IPS-20b (cell line): ENCODE results near the gene FHOD3.

Source experiments
- H3K27ac ChIP-seq: one replicate; pipeline ENCODE4 v1.5.1; 2013; ENCODE audit warnings: low read length
- H3K27me3 ChIP-seq: 2 replicates; pipeline ENCODE4 v1.6.1; 2013; ENCODE audit warnings: mild to moderate bottlenecking, low read length, inconsistent platforms; ENCODE audit not compliant: insufficient read depth
- H3K36me3 ChIP-seq: 2 replicates; pipeline ENCODE4 v1.6.1; 2013; ENCODE audit warnings: low read depth, mild to moderate bottlenecking, inconsistent platforms, low read length, moderate library complexity; ENCODE audit not compliant: insufficient read depth
- H3K4me1 ChIP-seq: 2 replicates; pipeline ENCODE4 v1.6.1; 2013; ENCODE audit warnings: mild to moderate bottlenecking, control low read depth, inconsistent platforms, low read length, moderate library complexity; ENCODE audit not compliant: insufficient read depth
- H3K4me3 ChIP-seq: 2 replicates; pipeline ENCODE4 v1.5.1; 2013; ENCODE audit warnings: mild to moderate bottlenecking, low read length, inconsistent platforms
- H3K9ac ChIP-seq: 2 replicates; pipeline ENCODE4 v1.6.1; 2013; ENCODE audit warnings: low read depth, mild to moderate bottlenecking, inconsistent platforms, low read length, moderate library complexity
- H3K9me3 ChIP-seq: 2 replicates; pipeline ENCODE4 v1.6.1; 2013; ENCODE audit warnings: mild to moderate bottlenecking, low read depth, low read length, inconsistent platforms; ENCODE audit not compliant: insufficient read depth

FHOD3 gene

DNA sequence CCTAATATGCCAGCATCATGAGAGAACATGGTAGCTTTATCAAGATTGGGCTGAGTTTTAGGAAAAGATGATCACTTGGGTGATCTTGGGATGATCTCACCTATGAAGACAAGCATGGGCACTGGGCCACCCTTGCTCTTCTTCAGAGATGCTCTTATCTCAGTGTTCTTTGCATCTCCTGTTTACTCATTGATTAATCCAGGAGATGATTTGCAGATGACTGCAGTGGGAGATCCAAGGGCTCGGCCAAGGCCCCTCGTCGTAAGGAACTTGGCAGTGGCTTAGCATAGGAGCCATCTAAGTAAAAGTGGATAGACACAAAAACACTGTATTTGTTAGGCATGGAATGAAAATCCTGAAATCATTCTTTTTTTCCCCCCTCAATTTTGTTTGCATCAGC, 228.4 kb downstream of the FHOD3 start:
- Histone ChIP-seq H3K36me3 (no peaks in the 10 kb centered on the region), H3K9ac (no peak overlapping the region), H3K4me3 (no peak overlapping the region), H3K9me3 (no peaks in the 10 kb centered on the region), H3K4me1 (peaks cover 18% of the 10 kb centered on the region; the same call in 1 of the 2 replicates), H3K27ac (no peak overlapping the region), H3K27me3 (no peaks in the 10 kb centered on the region)

DNA sequence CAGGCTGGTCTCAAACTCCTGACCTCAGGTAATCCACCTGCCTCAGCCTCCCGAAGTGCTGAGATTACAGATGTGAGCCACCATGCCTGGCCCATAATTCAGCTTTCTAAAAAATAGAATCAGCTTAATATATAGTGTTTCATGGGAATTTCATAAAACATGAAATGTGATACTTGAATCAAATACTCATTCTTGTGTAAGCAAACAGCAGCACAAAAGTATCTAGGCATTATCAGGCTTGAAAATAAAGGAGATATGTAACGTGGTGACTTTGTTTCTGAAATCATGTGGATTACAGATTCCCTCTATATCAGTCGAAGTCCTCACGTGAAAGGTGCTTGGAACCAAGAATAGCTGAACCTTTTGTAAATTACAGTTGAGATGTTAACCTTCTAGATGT, 229.1 kb downstream of the FHOD3 start:
- H3K27me3 ChIP-seq: no peaks in the 10 kb centered on the region
- H3K4me3 ChIP-seq: no peak overlapping the region
- H3K9me3 ChIP-seq: no peaks in the 10 kb centered on the region
- no peak overlapping the region for H3K9ac ChIP-seq
- H3K27ac ChIP-seq: no peak overlapping the region
- no peaks in the 10 kb centered on the region for H3K36me3 ChIP-seq
- peaks cover 18% of the 10 kb centered on the region; the same call in 1 of the 2 replicates for H3K4me1 ChIP-seq

- H3K9me3 ChIP-seq: no peaks in the 10 kb centered on the region
- no peak overlapping the region for H3K9ac ChIP-seq
- peaks cover 16% of the 10 kb centered on the region; the same call in 1 of the 2 replicates for H3K4me1 ChIP-seq
- H3K36me3 ChIP-seq: no peaks in the 10 kb centered on the region
- H3K27ac ChIP-seq: no peak overlapping the region
- H3K4me3 ChIP-seq: no peak overlapping the region
- H3K27me3 ChIP-seq: no peaks in the 10 kb centered on the region
These were observed 229.5 kb downstream of the FHOD3 start for GRCh38 chr18:36527051-36527450.

DNA sequence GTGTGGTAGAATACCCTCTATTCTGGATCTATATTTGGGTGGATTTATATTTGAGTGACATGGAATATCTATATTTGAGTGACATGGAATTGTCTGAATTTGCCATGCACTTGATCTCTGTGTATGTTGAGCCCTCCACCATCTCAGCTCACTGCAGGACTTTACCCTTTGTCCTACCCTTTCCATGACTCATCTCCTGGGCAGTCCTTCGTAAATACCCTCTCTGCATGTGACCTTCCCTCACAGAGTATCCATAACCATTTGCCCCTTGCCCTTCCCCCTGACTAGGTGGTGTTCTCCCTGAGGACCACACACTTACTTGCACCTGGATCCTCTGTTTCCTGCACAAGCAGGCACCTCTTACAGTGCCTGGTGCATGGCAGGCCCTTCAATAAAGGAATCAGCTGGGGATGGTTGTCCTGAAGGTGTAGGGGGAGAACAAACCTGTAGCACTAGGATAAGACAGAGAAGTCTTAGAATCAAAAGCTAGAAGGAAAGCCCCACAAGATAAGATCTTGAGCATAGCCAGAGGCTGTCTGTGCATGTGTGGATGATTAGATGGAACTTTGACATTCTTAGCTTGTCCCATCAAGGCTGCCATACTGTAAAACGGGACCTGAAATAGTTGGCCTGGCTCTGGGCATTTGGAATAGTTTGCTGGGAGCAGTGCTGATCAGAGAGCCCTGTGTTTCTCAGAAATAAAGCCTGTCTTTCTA, 230.4 kb downstream of the FHOD3 start:
- Histone ChIP-seq H3K4me1 (peaks cover 7% of the 10 kb centered on the region; the same call in 1 of the 2 replicates), H3K9me3 (no peaks in the 10 kb centered on the region), H3K9ac (no peak overlapping the region), H3K27me3 (no peaks in the 10 kb centered on the region), H3K36me3 (no peaks in the 10 kb centered on the region), H3K27ac (no peak overlapping the region), H3K4me3 (no peak overlapping the region)

DNA sequence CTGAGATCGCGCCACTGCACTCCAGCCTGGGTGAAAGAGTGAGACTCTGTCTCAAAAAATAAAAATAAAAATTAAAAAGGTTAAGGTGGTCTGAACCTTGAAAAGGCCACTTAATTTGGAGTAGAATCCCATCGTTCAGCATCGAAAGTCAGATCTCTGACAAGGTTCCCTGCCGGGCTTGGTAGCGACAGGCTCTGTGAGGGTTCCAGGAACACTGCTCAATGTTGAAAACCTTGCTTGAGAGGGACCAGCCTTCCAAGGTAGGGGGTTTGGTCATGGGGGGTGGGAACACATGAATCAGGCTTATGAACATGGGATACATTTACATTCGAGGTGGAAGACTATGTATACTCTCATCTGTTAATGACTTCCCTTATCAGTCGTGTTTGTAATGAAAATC, 232.2 kb downstream of the FHOD3 start:
- Histone ChIP-seq H3K4me3 (no peak overlapping the region), H3K36me3 (no peaks in the 10 kb centered on the region), H3K27me3 (no peaks in the 10 kb centered on the region), H3K9me3 (no peaks in the 10 kb centered on the region), H3K9ac (no peak overlapping the region), H3K27ac (no peak overlapping the region), H3K4me1 (peaks cover 9% of the 10 kb centered on the region; the same call in 1 of the 2 replicates)

GRCh38 chr18:36530676-36531405, 233.3 kb downstream of the FHOD3 start:
- Histone ChIP-seq H3K9ac (no peak overlapping the region), H3K36me3 (no peaks in the 10 kb centered on the region), H3K27ac (no peak overlapping the region), H3K27me3 (no peaks in the 10 kb centered on the region), H3K4me1 (peaks cover 13% of the 10 kb centered on the region; the same call in 1 of the 2 replicates), H3K9me3 (no peaks in the 10 kb centered on the region), H3K4me3 (no peak overlapping the region)

DNA sequence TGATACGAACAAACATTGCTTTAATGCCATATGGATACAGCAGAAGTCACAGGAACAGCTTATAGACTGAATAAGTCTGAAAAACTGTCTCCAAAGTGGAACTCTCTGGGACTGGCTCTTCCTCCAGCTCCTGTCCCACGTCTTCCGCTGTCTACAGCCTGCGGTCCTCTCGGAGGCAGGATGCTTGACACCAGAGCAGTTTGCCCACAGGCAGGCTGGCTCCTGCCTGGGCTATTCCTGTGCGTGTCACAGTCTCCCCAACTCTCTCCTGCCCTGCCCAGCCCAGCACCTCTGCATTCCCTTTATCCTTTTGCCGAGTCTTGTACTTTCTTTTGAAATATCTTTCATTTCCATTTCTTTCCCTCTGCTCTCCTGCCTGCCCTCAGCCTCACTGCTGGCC, 234.1 kb downstream of the FHOD3 start:
- no peak overlapping the region for H3K27ac ChIP-seq
- H3K9ac ChIP-seq: no peak overlapping the region
- no peaks in the 10 kb centered on the region for H3K27me3 ChIP-seq
- no peaks in the 10 kb centered on the region for H3K36me3 ChIP-seq
- no peak overlapping the region for H3K4me3 ChIP-seq
- peaks cover 16% of the 10 kb centered on the region; the same call in 1 of the 2 replicates for H3K4me1 ChIP-seq
- H3K9me3 ChIP-seq: no peaks in the 10 kb centered on the region

- H3K36me3 ChIP-seq: no peaks in the 10 kb centered on the region
- no peaks in the 10 kb centered on the region for H3K27me3 ChIP-seq
These were observed 234.9 kb downstream of the FHOD3 start for GRCh38 chr18:36532394-36532793.

DNA sequence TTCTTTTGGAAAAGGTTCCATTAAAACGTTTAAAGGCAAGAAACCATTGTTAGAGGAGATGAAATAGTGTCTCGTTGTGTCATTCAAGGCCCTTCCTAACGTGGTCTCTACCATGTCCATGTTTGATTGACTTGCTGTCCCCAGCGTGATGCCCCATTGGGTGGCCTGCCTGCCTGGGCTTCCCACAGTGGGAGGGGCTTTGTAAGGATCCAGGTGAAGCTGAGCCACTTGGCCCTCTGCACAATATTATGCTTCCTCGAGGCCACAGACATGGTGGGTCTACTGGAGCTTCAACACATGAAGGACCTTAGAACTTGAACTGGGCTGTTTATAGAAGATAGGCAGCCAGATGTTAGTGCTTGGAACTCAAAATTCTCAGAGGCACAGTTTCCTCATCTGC, 235.3 kb downstream of the FHOD3 start:
- Histone ChIP-seq H3K4me1 (peaks cover 15% of the 10 kb centered on the region; the same call in 1 of the 2 replicates), H3K27me3 (no peaks in the 10 kb centered on the region), H3K27ac (no peak overlapping the region), H3K9ac (no peak overlapping the region), H3K36me3 (no peaks in the 10 kb centered on the region), H3K4me3 (no peak overlapping the region), H3K9me3 (no peaks in the 10 kb centered on the region)

More at GRCh38 chr18:36532394-36532793, 234.9 kb downstream of the FHOD3 start:
- H3K27ac ChIP-seq: no peak overlapping the region
- no peak overlapping the region for H3K4me3 ChIP-seq
- no peak overlapping the region for H3K9ac ChIP-seq
- H3K4me1 ChIP-seq: peaks cover 18% of the 10 kb centered on the region; the same call in 1 of the 2 replicates
- H3K9me3 ChIP-seq: no peaks in the 10 kb centered on the region

DNA sequence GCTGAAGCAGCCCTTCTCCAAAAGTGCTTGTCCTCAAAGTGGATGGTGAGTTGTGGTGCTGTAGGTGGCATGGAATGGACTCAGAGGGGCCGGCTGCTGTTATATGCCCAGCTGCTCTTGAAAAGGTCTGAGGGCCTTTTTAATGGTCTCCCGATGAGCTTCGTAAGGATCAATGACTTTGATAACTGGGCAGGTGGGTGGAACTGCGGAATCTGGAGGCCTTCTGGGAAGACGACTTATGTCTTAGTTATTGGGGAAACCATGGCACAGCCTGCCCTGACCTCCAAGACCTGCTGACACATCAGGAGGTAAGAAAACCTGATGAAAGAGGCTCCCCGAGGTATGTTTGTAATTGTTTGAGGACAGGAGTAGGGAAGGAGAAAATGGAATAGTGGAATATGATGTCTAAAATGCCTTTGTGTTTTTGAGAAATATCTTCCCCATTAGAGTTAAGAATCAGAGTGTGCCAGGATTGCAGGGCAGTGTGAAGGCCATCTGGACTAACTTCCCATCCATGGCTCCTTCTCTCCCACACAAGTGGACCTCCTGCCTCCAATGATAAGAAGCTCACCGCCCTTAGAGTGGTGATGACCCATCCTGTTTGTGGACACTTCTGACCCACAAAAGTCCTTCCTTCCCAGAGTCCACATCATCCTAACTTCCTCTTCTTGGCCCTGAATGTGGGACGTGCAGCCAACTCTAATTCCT, 236.1 kb downstream of the FHOD3 start:
- no peak overlapping the region for H3K9ac ChIP-seq
- H3K4me3 ChIP-seq: no peak overlapping the region
- H3K27me3 ChIP-seq: no peaks in the 10 kb centered on the region
- no peaks in the 10 kb centered on the region for H3K9me3 ChIP-seq
- H3K27ac ChIP-seq: no peak overlapping the region
- H3K36me3 ChIP-seq: no peaks in the 10 kb centered on the region
- peaks cover 12% of the 10 kb centered on the region; the same call in 1 of the 2 replicates for H3K4me1 ChIP-seq

DNA sequence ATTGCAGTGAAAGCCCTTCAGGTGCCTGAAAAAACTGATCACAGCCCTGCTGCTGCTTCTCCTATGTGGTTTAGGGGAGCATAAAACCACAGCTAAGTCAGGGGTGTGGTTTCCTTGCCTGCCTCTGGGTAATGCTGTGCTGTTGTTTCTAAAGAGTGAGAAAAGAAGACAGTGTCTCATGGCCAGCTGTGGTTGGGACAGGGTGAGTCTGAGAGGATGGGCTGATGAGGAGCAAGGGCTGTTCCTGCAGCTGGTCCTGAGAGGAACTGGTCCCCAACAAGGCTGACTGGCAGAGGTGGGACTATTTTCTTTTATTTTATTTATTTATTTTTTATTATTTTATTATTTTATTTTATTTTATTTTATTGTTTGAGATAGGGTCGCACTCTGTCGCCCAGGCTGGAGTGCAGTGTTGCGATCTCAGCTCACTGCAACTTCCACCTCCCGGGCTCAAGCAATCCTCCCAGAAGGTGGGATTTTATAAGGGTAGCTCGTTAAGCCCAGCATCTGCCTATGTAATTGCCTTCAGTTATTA, 236.7 kb downstream of the FHOD3 start:
- H3K9ac ChIP-seq: no peak overlapping the region
- no peak overlapping the region for H3K27ac ChIP-seq
- H3K27me3 ChIP-seq: no peaks in the 10 kb centered on the region
- no peaks in the 10 kb centered on the region for H3K36me3 ChIP-seq
- H3K4me1 ChIP-seq: peaks cover 12% of the 10 kb centered on the region; the same call in 1 of the 2 replicates
- H3K4me3 ChIP-seq: no peak overlapping the region
- H3K9me3 ChIP-seq: no peaks in the 10 kb centered on the region
